ENCODE results near the gene TUBGCP6. TPM values are rescaled to one million over a fixed set of nuclear protein-coding genes. Genes with fewer than 3 reads are reported as not detected.

Gene TUBGCP6
- total and polyA plus RNA-seq, 2 experiments from 2014 or later, result 26.2 to 31.5 TPM

- Histone ChIP-seq H3K4me3 (no peak overlapping the region), H4K20me1 (ENCODE audit: insufficient read depth, poor library complexity, severe bottlenecking) (peaks cover 55% of the 10 kb centered on the region), H3K36me3 (replicated peaks; ENCODE audit: insufficient read depth, low read depth) (no peaks in the 10 kb centered on the region), H3K27ac (no peak overlapping the region), H3K27me3 (no peaks in the 10 kb centered on the region), H3K9me2 (replicated peaks; ENCODE audit: insufficient read depth) (no peaks in the 10 kb centered on the region), H3K9me3 (ENCODE audit: low read depth) (no peaks in the 10 kb centered on the region), H3K4me2 (no peak overlapping the region), H3K79me2 (peaks cover 73% of the 10 kb centered on the region), H2AFZ (no peak overlapping the region), H3K4me1 (ENCODE audit: insufficient read depth) (peaks cover 22% of the 10 kb centered on the region)
- DNase-seq (ENCODE audit: low spot score), result no peak
- whole genome bisulfite sequencing (ENCODE audit: low lambda C conversion rate, missing lambda C conversion rate), result 98% methylated on average over 52 of the region's 57 CpGs
- TF ChIP-seq, protein P1, sequence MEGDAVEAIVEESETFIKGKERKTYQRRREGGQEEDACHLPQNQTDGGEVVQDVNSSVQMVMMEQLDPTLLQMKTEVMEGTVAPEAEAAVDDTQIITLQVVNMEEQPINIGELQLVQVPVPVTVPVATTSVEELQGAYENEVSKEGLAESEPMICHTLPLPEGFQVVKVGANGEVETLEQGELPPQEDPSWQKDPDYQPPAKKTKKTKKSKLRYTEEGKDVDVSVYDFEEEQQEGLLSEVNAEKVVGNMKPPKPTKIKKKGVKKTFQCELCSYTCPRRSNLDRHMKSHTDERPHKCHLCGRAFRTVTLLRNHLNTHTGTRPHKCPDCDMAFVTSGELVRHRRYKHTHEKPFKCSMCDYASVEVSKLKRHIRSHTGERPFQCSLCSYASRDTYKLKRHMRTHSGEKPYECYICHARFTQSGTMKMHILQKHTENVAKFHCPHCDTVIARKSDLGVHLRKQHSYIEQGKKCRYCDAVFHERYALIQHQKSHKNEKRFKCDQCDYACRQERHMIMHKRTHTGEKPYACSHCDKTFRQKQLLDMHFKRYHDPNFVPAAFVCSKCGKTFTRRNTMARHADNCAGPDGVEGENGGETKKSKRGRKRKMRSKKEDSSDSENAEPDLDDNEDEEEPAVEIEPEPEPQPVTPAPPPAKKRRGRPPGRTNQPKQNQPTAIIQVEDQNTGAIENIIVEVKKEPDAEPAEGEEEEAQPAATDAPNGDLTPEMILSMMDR (IDR thresholded peaks at IDR 0.05; ENCODE audit: poor library complexity), result no peak
- TF ChIP-seq EZH2 (IDR thresholded peaks at IDR 0.05; ENCODE audit: borderline replicate concordance) (no peak), EZH2phosphoT487 (IDR thresholded peaks at IDR 0.05; ENCODE audit: low read depth, severe bottlenecking, unreplicated experiment) (no peak)
Measured at GRCh38 chr22:50289151-50289941, 44.5 kb upstream of the TUBGCP6 start.

GRCh38 chr22:50287731-50288130 is 42.9 kb upstream of the TUBGCP6 start:
- Histone ChIP-seq H3K27me3 (no peaks in the 10 kb centered on the region), H3K4me1 (ENCODE audit: insufficient read depth) (peaks cover 9% of the 10 kb centered on the region), H3K4me3 (no peak overlapping the region), H3K4me2 (no peak overlapping the region), H4K20me1 (ENCODE audit: insufficient read depth, poor library complexity, severe bottlenecking) (peaks cover 45% of the 10 kb centered on the region), H3K79me2 (peaks cover 59% of the 10 kb centered on the region), H3K27ac (no peak overlapping the region), H3K9me3 (ENCODE audit: low read depth) (no peaks in the 10 kb centered on the region), H2AFZ (no peak overlapping the region), H3K9me2 (replicated peaks; ENCODE audit: insufficient read depth) (no peaks in the 10 kb centered on the region), H3K36me3 (replicated peaks; ENCODE audit: insufficient read depth, low read depth) (no peaks in the 10 kb centered on the region)
- over 99% methylated on average over 21 of the region's 31 CpGs for WGBS (ENCODE audit: low lambda C conversion rate, missing lambda C conversion rate)
- DNase-seq (ENCODE audit: low spot score), result no peak
- TF ChIP-seq EZH2phosphoT487 (IDR thresholded peaks at IDR 0.05; ENCODE audit: low read depth, severe bottlenecking, unreplicated experiment) (no peak), EZH2 (IDR thresholded peaks at IDR 0.05; ENCODE audit: borderline replicate concordance) (no peak)
- TF ChIP-seq, protein P1 (IDR thresholded peaks at IDR 0.05; ENCODE audit: poor library complexity), result no peak

GRCh38 chr22:50286701-50287318 is 42.0 kb upstream of the TUBGCP6 start:
- Histone ChIP-seq H2AFZ (no peak overlapping the region), H3K4me3 (no peak overlapping the region), H3K9me3 (ENCODE audit: low read depth) (no peaks in the 10 kb centered on the region), H3K4me1 (ENCODE audit: insufficient read depth) (peaks cover 12% of the 10 kb centered on the region), H4K20me1 (ENCODE audit: insufficient read depth, poor library complexity, severe bottlenecking) (peaks cover 36% of the 10 kb centered on the region), H3K9me2 (replicated peaks; ENCODE audit: insufficient read depth) (no peaks in the 10 kb centered on the region), H3K27me3 (no peaks in the 10 kb centered on the region), H3K36me3 (replicated peaks; ENCODE audit: insufficient read depth, low read depth) (no peaks in the 10 kb centered on the region), H3K79me2 (peaks cover 50% of the 10 kb centered on the region), H3K4me2 (no peak overlapping the region), H3K27ac (no peak overlapping the region)
- no peak for TF ChIP-seq EZH2phosphoT487 (IDR thresholded peaks at IDR 0.05; ENCODE audit: low read depth, severe bottlenecking, unreplicated experiment)
- no peak for TF ChIP-seq EZH2 (IDR thresholded peaks at IDR 0.05; ENCODE audit: borderline replicate concordance)
- TF ChIP-seq, protein P1 (IDR thresholded peaks at IDR 0.05; ENCODE audit: poor library complexity), result no peak
- 94% methylated on average over 40 of the region's 40 CpGs for whole genome bisulfite sequencing (ENCODE audit: low lambda C conversion rate, missing lambda C conversion rate)
- DNase-seq (ENCODE audit: low spot score), result no peak

All from hepatocyte (in vitro differentiated cells).